ENCODE measurements around the gene HACL1. TPM values are rescaled to one million over a fixed set of nuclear protein-coding genes. Genes with fewer than 3 reads are reported as not detected.
A peak's percentile ranks its signal among the peaks of the same experiment; 100 is the strongest.

Gene HACL1
- total RNA-seq, 1 experiment from 2014 or later: 44.9 TPM

DNA sequence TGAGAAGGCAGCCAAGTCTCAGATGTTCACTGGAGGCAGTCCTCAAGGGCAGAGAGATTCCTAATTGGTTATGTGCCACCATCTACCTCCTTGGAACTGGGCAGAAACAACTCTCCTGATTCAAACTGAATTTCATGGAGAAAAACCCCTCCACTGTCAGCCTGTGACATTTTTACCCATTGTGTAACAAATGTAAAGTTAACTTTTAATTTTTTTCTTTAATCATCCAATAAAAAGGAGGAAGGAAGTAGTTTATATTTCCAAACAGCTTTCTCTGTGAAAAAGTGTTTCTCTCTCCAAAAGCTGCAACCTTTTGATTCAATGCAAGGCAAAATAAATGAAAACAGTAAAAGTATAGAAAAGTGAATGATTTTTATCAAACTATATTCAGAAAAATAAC is 79.4 kb downstream of the HACL1 start (continued):
- TF ChIP-seq, protein P1, sequence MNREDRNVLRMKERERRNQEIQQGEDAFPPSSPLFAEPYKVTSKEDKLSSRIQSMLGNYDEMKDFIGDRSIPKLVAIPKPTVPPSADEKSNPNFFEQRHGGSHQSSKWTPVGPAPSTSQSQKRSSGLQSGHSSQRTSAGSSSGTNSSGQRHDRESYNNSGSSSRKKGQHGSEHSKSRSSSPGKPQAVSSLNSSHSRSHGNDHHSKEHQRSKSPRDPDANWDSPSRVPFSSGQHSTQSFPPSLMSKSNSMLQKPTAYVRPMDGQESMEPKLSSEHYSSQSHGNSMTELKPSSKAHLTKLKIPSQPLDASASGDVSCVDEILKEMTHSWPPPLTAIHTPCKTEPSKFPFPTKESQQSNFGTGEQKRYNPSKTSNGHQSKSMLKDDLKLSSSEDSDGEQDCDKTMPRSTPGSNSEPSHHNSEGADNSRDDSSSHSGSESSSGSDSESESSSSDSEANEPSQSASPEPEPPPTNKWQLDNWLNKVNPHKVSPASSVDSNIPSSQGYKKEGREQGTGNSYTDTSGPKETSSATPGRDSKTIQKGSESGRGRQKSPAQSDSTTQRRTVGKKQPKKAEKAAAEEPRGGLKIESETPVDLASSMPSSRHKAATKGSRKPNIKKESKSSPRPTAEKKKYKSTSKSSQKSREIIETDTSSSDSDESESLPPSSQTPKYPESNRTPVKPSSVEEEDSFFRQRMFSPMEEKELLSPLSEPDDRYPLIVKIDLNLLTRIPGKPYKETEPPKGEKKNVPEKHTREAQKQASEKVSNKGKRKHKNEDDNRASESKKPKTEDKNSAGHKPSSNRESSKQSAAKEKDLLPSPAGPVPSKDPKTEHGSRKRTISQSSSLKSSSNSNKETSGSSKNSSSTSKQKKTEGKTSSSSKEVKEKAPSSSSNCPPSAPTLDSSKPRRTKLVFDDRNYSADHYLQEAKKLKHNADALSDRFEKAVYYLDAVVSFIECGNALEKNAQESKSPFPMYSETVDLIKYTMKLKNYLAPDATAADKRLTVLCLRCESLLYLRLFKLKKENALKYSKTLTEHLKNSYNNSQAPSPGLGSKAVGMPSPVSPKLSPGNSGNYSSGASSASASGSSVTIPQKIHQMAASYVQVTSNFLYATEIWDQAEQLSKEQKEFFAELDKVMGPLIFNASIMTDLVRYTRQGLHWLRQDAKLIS (CRISPR knock-in tag; IDR thresholded peaks at IDR 0.05; ENCODE audit: borderline replicate concordance): no peak

DNA sequence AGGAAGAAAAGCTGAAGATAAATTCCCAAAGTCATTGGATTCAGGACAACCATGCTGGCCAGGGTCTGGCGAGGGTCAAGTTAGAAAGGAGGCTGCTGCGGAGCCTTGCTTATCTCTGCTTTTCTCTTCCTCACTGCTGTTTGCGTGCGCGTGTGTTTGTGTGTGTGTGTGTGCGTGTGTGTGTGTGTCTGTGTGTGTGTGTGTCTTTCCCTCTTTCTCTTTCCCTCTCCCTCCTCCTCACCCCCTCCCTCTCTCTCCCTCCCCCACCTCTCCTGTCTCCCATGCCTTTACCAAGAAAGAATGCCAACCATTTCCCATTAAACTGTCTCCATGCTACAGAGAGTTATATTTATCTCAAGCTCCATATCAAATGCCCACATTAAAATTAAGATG is 79.8 kb downstream of the HACL1 start, which contains the start of gene COLQ:
Gene COLQ, minus strand, starts transcription at position 134 of the 393 bp plus-strand sequence. Its CDS starts 81 bp downstream, at position 53.
- Mint-ChIP-seq H3K27ac (no peak within 1 kb of the TSS), H3K4me3 (peak within 1 kb of the TSS; percentile 50), H3K36me3 (no peaks in the 10 kb centered on the region), H3K27me3 (ENCODE audit: low read depth) (peaks cover 39% of the 10 kb centered on the region), H3K4me1 (peaks cover 24% of the 10 kb centered on the region), H3K9me3 (peaks cover 4% of the 10 kb centered on the region)
- TF ChIP-seq, protein P2, sequence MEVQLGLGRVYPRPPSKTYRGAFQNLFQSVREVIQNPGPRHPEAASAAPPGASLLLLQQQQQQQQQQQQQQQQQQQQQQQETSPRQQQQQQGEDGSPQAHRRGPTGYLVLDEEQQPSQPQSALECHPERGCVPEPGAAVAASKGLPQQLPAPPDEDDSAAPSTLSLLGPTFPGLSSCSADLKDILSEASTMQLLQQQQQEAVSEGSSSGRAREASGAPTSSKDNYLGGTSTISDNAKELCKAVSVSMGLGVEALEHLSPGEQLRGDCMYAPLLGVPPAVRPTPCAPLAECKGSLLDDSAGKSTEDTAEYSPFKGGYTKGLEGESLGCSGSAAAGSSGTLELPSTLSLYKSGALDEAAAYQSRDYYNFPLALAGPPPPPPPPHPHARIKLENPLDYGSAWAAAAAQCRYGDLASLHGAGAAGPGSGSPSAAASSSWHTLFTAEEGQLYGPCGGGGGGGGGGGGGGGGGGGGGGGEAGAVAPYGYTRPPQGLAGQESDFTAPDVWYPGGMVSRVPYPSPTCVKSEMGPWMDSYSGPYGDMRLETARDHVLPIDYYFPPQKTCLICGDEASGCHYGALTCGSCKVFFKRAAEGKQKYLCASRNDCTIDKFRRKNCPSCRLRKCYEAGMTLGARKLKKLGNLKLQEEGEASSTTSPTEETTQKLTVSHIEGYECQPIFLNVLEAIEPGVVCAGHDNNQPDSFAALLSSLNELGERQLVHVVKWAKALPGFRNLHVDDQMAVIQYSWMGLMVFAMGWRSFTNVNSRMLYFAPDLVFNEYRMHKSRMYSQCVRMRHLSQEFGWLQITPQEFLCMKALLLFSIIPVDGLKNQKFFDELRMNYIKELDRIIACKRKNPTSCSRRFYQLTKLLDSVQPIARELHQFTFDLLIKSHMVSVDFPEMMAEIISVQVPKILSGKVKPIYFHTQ (CRISPR knock-in tag; IDR thresholded peaks at IDR 0.05): no peak
- TF ChIP-seq IRF2 (CRISPR knock-in tag; IDR thresholded peaks at IDR 0.05; ENCODE audit: borderline replicate concordance, low read depth) (no peak), ZNF138 (CRISPR knock-in tag; conservative IDR thresholded peaks at IDR 0.05) (no peak), KAT7 (CRISPR knock-in tag; IDR thresholded peaks at IDR 0.05; ENCODE audit: borderline replicate concordance) (no peak), CREB1 (CRISPR knock-in tag; IDR thresholded peaks at IDR 0.05) (no peak), NFE2L1 (CRISPR knock-in tag; IDR thresholded peaks at IDR 0.05) (no peak), NFYB (CRISPR knock-in tag; conservative IDR thresholded peaks at IDR 0.05; ENCODE audit: low read depth) (no peak), ZBTB21 (CRISPR knock-in tag; IDR thresholded peaks at IDR 0.05; ENCODE audit: borderline replicate concordance) (no peak), ZNF121 (CRISPR knock-in tag; IDR thresholded peaks at IDR 0.05) (no peak), ZNF671 (CRISPR knock-in tag; IDR thresholded peaks at IDR 0.05) (no peak), ESRRA (CRISPR knock-in tag; IDR thresholded peaks at IDR 0.05; ENCODE audit: borderline replicate concordance) (no peak)
- TF ChIP-seq, protein P3, sequence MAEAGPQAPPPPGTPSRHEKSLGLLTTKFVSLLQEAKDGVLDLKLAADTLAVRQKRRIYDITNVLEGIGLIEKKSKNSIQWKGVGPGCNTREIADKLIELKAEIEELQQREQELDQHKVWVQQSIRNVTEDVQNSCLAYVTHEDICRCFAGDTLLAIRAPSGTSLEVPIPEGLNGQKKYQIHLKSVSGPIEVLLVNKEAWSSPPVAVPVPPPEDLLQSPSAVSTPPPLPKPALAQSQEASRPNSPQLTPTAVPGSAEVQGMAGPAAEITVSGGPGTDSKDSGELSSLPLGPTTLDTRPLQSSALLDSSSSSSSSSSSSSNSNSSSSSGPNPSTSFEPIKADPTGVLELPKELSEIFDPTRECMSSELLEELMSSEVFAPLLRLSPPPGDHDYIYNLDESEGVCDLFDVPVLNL (CRISPR knock-in tag; IDR thresholded peaks at IDR 0.05; ENCODE audit: borderline replicate concordance, low read depth): no peak
- TF ChIP-seq, protein P4, sequence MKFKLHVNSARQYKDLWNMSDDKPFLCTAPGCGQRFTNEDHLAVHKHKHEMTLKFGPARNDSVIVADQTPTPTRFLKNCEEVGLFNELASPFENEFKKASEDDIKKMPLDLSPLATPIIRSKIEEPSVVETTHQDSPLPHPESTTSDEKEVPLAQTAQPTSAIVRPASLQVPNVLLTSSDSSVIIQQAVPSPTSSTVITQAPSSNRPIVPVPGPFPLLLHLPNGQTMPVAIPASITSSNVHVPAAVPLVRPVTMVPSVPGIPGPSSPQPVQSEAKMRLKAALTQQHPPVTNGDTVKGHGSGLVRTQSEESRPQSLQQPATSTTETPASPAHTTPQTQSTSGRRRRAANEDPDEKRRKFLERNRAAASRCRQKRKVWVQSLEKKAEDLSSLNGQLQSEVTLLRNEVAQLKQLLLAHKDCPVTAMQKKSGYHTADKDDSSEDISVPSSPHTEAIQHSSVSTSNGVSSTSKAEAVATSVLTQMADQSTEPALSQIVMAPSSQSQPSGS (CRISPR knock-in tag; IDR thresholded peaks at IDR 0.05; ENCODE audit: borderline replicate concordance, low read depth): no peak
- DNase-seq (ENCODE audit: low spot score) (no peak), ATAC-seq (peak; percentile 35)
- CTCF ChIA-PET: interaction anchor here (0.6 kb wide), 1 partner anchor 556 kb away, joined by 3 read pairs; no protein-coding TSS in a partner anchor
- POLR2A ChIA-PET: no interaction called here

All from WTC11 (cell line).